SK-N-SH treated with all-trans-retinoic acid at 6 μM for 48 hours (cell line): ENCODE measurements around the gene LRMDA.

ENCODE experiments used
- ATAC-seq: fragments of 200-7000 bp; cut with Tn5 transposase; 3 replicates; pipeline ENCODE4 v1.9.1; 2020; ENCODE audit warnings: mild to moderate bottlenecking, moderate library complexity
- ARNTL ChIP-seq: fragments of 450-650 bp; formaldehyde crosslinking; IDR thresholded peaks from 2 replicates; pipeline ENCODE4 v1.5.0; 2020; ENCODE audit warnings: low read depth, mild to moderate bottlenecking, moderate library complexity, borderline replicate concordance
- BACH2 ChIP-seq: fragments of 250-450 bp; sonication (Bioruptor Pico); IDR thresholded peaks from 2 replicates; pipeline ENCODE4 v1.9.0; 2021; ENCODE audit warnings: mild to moderate bottlenecking, borderline replicate concordance
- CSDC2 ChIP-seq: fragments of 250-450 bp; sonication (Bioruptor Pico); IDR thresholded peaks from 2 replicates; pipeline ENCODE4 v1.5.0; 2020; ENCODE audit warnings: mild to moderate bottlenecking, moderate library complexity
- ESRRG ChIP-seq: fragments of 250-450 bp; sonication (Bioruptor Pico); IDR thresholded peaks from 2 replicates; pipeline ENCODE4 v1.6.1; 2021; ENCODE audit warnings: mild to moderate bottlenecking
- GLIS3 ChIP-seq: fragments of 250-450 bp; sonication (Bioruptor Pico); IDR thresholded peaks from 2 replicates; pipeline ENCODE4 v1.5.0; 2020; ENCODE audit warnings: mild to moderate bottlenecking, moderate library complexity
- ISL1 ChIP-seq: fragments of 250-450 bp; sonication (Bioruptor Pico); IDR thresholded peaks from 2 replicates; pipeline ENCODE4 v2.1.2; 2022; ENCODE audit warnings: mild to moderate bottlenecking, moderate library complexity
- OSR1 ChIP-seq: fragments of 250-450 bp; sonication (Bioruptor Pico); IDR thresholded peaks from 2 replicates; pipeline ENCODE4 v1.8.0; 2022; ENCODE audit warnings: moderate library complexity, mild to moderate bottlenecking, inconsistent platforms
- POU6F1 ChIP-seq: fragments of 250-450 bp; sonication (Bioruptor Pico); IDR thresholded peaks from 2 replicates; pipeline ENCODE4 v1.8.0; 2021; ENCODE audit warnings: low read depth, mild to moderate bottlenecking, moderate library complexity, borderline replicate concordance
- PPARA ChIP-seq: fragments of 250-450 bp; sonication (Bioruptor Pico); IDR thresholded peaks from 2 replicates; pipeline ENCODE4 v1.5.0; 2020; ENCODE audit warnings: mild to moderate bottlenecking, borderline replicate concordance
- RARB ChIP-seq: fragments of 250-450 bp; sonication (Bioruptor Pico); IDR thresholded peaks from 2 replicates; pipeline ENCODE4 v1.8.0; 2021; ENCODE audit warnings: mild to moderate bottlenecking, moderate library complexity
- SNAI2 ChIP-seq: fragments of 250-450 bp; sonication (Bioruptor Pico); IDR thresholded peaks from 2 replicates; pipeline ENCODE4 v1.5.0; 2020; ENCODE audit warnings: mild to moderate bottlenecking, moderate library complexity
- TCF4 ChIP-seq: fragments of 250-450 bp; sonication (Bioruptor Pico); IDR thresholded peaks from 2 replicates; pipeline ENCODE4 v1.8.0; 2021; ENCODE audit warnings: mild to moderate bottlenecking, moderate library complexity, borderline replicate concordance
- TOX ChIP-seq: fragments of 250-450 bp; sonication (Bioruptor Pico); IDR thresholded peaks from 2 replicates; pipeline ENCODE4 v1.8.0; 2021; ENCODE audit warnings: mild to moderate bottlenecking, moderate library complexity, borderline replicate concordance
- TSHZ2 ChIP-seq: fragments of 250-450 bp; sonication (Bioruptor Pico); IDR thresholded peaks from 2 replicates; pipeline ENCODE4 v1.5.0; 2020; ENCODE audit warnings: mild to moderate bottlenecking, moderate library complexity
- ZC3H10 ChIP-seq: fragments of 250-450 bp; sonication (Bioruptor Pico); IDR thresholded peaks from 2 replicates; pipeline ENCODE4 v1.5.1; 2021; ENCODE audit warnings: mild to moderate bottlenecking, moderate library complexity
- ZFP3 ChIP-seq: fragments of 250-450 bp; sonication (Bioruptor Pico); IDR thresholded peaks from 2 replicates; pipeline ENCODE4 v1.5.0; 2020; ENCODE audit warnings: mild to moderate bottlenecking, moderate library complexity
- ZFP30 ChIP-seq: fragments of 450-650 bp; formaldehyde crosslinking; IDR thresholded peaks from 2 replicates; pipeline ENCODE4 v1.5.0; 2022; ENCODE audit warnings: mild to moderate bottlenecking, moderate library complexity
- ZNF565 ChIP-seq: fragments of 450-650 bp; formaldehyde crosslinking; conservative IDR thresholded peaks from 2 replicates; pipeline ENCODE4 v1.5.0; 2020; ENCODE audit warnings: low read depth, mild to moderate bottlenecking, moderate library complexity
- ZNF8 ChIP-seq: fragments of 450-650 bp; formaldehyde crosslinking; IDR thresholded peaks from 2 replicates; pipeline ENCODE4 v1.5.0; 2020; ENCODE audit warnings: mild to moderate bottlenecking, moderate library complexity
- TF ChIP-seq, protein P1 (sequence below): fragments of 250-450 bp; sonication (Bioruptor Pico); IDR thresholded peaks from 2 replicates; pipeline ENCODE4 v1.5.1; 2020; ENCODE audit warnings: low read depth, mild to moderate bottlenecking, moderate library complexity
- TF ChIP-seq, protein P2 (sequence below): fragments of 250-450 bp; sonication (Bioruptor Pico); IDR thresholded peaks from 2 replicates; pipeline ENCODE4 v1.8.0; 2020; ENCODE audit warnings: mild to moderate bottlenecking, moderate library complexity, borderline replicate concordance

The LRMDA gene

DNA sequence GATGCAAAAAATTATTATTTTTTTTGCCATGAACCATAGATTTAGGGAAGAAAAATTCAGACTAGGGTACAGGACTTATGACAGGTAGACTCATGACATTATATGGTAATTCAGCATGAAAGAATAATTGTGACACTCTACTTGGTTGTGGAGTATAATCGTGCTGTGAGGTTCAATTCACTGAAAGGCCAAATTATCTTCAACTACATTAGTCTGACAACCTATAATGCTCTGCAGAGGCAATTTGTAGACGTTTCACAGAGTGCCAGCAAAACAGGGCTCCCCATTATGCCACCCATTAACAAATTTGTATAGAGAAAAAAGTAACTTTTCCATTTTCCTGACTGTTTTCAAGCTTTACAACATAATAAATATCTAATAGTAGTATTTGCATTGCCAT is 292.6 kb downstream of the LRMDA start:
- TF ChIP-seq ESRRG (CRISPR knock-in tag) (no peak), SNAI2 (no peak), ARNTL (no peak), ZFP30 (CRISPR knock-in tag) (no peak), TCF4 (CRISPR knock-in tag) (no peak), ZNF565 (CRISPR knock-in tag) (no peak), ZC3H10 (no peak), TOX (CRISPR knock-in tag) (no peak), ZFP3 (CRISPR knock-in tag) (no peak), POU6F1 (CRISPR knock-in tag) (no peak), GLIS3 (CRISPR knock-in tag) (no peak), ISL1 (no peak), TSHZ2 (no peak), RARB (no peak), OSR1 (CRISPR knock-in tag) (no peak), PPARA (CRISPR knock-in tag) (no peak)
- TF ChIP-seq, protein P1, sequence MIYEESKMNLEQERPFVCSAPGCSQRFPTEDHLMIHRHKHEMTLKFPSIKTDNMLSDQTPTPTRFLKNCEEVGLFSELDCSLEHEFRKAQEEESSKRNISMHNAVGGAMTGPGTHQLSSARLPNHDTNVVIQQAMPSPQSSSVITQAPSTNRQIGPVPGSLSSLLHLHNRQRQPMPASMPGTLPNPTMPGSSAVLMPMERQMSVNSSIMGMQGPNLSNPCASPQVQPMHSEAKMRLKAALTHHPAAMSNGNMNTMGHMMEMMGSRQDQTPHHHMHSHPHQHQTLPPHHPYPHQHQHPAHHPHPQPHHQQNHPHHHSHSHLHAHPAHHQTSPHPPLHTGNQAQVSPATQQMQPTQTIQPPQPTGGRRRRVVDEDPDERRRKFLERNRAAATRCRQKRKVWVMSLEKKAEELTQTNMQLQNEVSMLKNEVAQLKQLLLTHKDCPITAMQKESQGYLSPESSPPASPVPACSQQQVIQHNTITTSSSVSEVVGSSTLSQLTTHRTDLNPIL (CRISPR knock-in tag) = no peak
- TF ChIP-seq, protein P2, sequence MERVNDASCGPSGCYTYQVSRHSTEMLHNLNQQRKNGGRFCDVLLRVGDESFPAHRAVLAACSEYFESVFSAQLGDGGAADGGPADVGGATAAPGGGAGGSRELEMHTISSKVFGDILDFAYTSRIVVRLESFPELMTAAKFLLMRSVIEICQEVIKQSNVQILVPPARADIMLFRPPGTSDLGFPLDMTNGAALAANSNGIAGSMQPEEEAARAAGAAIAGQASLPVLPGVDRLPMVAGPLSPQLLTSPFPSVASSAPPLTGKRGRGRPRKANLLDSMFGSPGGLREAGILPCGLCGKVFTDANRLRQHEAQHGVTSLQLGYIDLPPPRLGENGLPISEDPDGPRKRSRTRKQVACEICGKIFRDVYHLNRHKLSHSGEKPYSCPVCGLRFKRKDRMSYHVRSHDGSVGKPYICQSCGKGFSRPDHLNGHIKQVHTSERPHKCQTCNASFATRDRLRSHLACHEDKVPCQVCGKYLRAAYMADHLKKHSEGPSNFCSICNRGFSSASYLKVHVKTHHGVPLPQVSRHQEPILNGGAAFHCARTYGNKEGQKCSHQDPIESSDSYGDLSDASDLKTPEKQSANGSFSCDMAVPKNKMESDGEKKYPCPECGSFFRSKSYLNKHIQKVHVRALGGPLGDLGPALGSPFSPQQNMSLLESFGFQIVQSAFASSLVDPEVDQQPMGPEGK = no peak
- ATAC-seq = no peak

- ATAC-seq = no peak
- TF ChIP-seq, protein P1 (CRISPR knock-in tag) = no peak
- TF ChIP-seq ZC3H10 (no peak), CSDC2 (no peak), BACH2 (no peak), ISL1 (no peak), POU6F1 (CRISPR knock-in tag) (no peak), GLIS3 (CRISPR knock-in tag) (no peak), ZNF8 (no peak)
Observed at GRCh38 chr10:75726522-75727483, 295.4 kb downstream of the LRMDA start.
